DOHH2 (cell line): ENCODE measurements around the gene KCNQ1.

Experiments used
- EZH2phosphoT487 ChIP-seq: fragments of 200-600 bp; sonication (generic); IDR thresholded peaks from 2 replicates; pipeline ENCODE4 v1.6.1; 2017; ENCODE audit warnings: borderline replicate concordance, mild to moderate bottlenecking, antibody characterized with exemption, low read length, moderate library complexity, mixed read lengths
- TF ChIP-seq, protein P1 (sequence below): fragments of 200-600 bp; sonication (generic); IDR thresholded peaks from one replicate; pipeline ENCODE4 v1.5.1; 2014; ENCODE audit warnings: antibody characterized with exemption, mild to moderate bottlenecking, low read depth, low read length; ENCODE audit not compliant: poor library complexity, severe bottlenecking

DNA sequence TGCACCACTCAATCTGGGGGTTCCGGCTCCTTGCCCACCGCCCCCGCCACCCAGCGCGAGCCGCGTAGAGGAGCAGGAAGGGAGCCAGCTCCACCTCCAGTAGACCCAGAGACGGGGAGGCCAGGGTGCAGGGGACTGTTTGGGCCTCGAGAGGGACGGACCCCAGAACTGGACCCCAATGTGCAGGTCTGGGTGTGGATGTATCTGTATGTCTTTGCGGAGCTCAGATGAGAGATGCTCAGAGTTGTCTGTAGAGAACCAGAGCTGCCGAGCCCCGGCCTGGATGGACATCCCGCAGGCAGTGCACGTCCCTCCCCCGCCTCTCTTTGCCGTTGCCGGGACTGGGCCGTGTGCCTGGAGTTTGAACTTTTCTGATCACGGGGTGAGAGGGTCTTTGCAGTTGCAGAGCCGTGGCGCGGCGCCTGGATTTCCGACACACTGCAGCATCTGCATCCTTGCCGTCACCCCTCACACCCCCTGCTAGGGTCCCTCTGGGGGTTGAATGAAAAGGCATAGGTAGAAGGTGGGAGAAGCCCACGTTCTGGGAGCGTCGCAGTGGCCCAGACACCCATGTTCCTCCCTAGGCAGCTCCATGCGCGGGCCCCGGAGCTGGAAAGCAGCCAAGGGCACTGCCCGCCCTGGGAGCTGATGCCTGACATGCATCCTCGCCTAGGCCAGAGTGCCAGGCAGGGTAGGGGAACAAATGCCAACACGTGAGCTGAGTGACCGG is 105.2 kb downstream of the KCNQ1 start:
- TF ChIP-seq, protein P1, sequence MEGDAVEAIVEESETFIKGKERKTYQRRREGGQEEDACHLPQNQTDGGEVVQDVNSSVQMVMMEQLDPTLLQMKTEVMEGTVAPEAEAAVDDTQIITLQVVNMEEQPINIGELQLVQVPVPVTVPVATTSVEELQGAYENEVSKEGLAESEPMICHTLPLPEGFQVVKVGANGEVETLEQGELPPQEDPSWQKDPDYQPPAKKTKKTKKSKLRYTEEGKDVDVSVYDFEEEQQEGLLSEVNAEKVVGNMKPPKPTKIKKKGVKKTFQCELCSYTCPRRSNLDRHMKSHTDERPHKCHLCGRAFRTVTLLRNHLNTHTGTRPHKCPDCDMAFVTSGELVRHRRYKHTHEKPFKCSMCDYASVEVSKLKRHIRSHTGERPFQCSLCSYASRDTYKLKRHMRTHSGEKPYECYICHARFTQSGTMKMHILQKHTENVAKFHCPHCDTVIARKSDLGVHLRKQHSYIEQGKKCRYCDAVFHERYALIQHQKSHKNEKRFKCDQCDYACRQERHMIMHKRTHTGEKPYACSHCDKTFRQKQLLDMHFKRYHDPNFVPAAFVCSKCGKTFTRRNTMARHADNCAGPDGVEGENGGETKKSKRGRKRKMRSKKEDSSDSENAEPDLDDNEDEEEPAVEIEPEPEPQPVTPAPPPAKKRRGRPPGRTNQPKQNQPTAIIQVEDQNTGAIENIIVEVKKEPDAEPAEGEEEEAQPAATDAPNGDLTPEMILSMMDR, result no peak
- TF ChIP-seq EZH2phosphoT487, result no peak
